HUES64 (cell line): ENCODE measurements around the gene SLC28A1.
A peak's percentile ranks its signal among the peaks of the same experiment; 100 is the strongest.
"Not testable (repeated sequence)": the region's sequence is repeated elsewhere in the genome, so short reads cannot be mapped to it uniquely, and the experiment has no call there.

Experiments used
- H3K27ac ChIP-seq: 2 replicates; pipeline ENCODE4 v1.7.0; 2013; ENCODE audit warnings: low read depth, low read length, inconsistent platforms
- H3K27me3 ChIP-seq: 2 replicates; pipeline ENCODE4 v1.6.1; 2013; ENCODE audit warnings: mild to moderate bottlenecking, low read length; ENCODE audit not compliant: insufficient read depth
- H3K36me3 ChIP-seq: 2 replicates; pipeline ENCODE4 v1.6.1; 2013; ENCODE audit warnings: mild to moderate bottlenecking, low read length; ENCODE audit not compliant: insufficient read depth
- H3K4me1 ChIP-seq: 2 replicates; pipeline ENCODE4 v1.6.1; 2013; ENCODE audit warnings: mild to moderate bottlenecking, low read length, moderate library complexity; ENCODE audit not compliant: insufficient read depth
- H3K4me3 ChIP-seq: 2 replicates; pipeline ENCODE4 v1.5.1; 2013; ENCODE audit warnings: mild to moderate bottlenecking, low read length, moderate library complexity
- H3K9ac ChIP-seq: 2 replicates; pipeline ENCODE4 v1.6.1; 2013; ENCODE audit warnings: mild to moderate bottlenecking, low read depth, low read length
- H3K9me3 ChIP-seq: 2 replicates; pipeline ENCODE4 v1.6.1; 2013; ENCODE audit warnings: low read depth, low read length; ENCODE audit not compliant: insufficient read depth
- WGBS: fragments of 150-250, 120-280 bp; methylation state at CpG from one replicate; pipeline ENCODE4 v1.1.7; 2013; ENCODE audit warnings: missing lambda C conversion rate; 5-methylcytosine and 5-hydroxymethylcytosine counted together

The SLC28A1 gene

GRCh38 chr15:84976746-84977345, 92.4 kb downstream of the SLC28A1 start:
- Histone ChIP-seq H3K36me3 (no peaks in the 10 kb centered on the region), H3K4me1 (0 out of 2 replicates have a peak, but pooled peaks cover 3% of the 10 kb centered on the region), H3K9me3 (no peaks in the 10 kb centered on the region), H3K9ac (no peak overlapping the region), H3K27ac (no peak overlapping the region), H3K27me3 (peaks cover 40% of the 10 kb centered on the region), H3K4me3 (no peak overlapping the region)
- WGBS, result 94% methylated on average over 10 of the region's 10 CpGs

- Histone ChIP-seq H3K4me3 (peak overlapping the region; percentile 84), H3K9ac (no peak overlapping the region), H3K9me3 (no peaks in the 10 kb centered on the region), H3K36me3 (no peaks in the 10 kb centered on the region), H3K4me1 (peaks cover 11% of the 10 kb centered on the region), H3K27me3 (peaks cover 68% of the 10 kb centered on the region), H3K27ac (no peak overlapping the region)
- 9% methylated on average over 16 of the region's 16 CpGs for WGBS
Observed at GRCh38 chr15:84979651-84980050, 95.2 kb downstream of the SLC28A1 start.

- under 1% methylated on average over 66 of the region's 66 CpGs for WGBS
- Histone ChIP-seq H3K27ac (peak overlapping the region; percentile 76; the same call in 1 of the 2 replicates), H3K27me3 (peaks cover 74% of the 10 kb centered on the region), H3K4me1 (peaks cover 11% of the 10 kb centered on the region), H3K36me3 (no peaks in the 10 kb centered on the region), H3K9ac (peak overlapping the region; percentile 54), H3K9me3 (no peaks in the 10 kb centered on the region), H3K4me3 (peak overlapping the region; percentile 84)
Observed at GRCh38 chr15:84980196-84981053, 96.0 kb downstream of the SLC28A1 start.

GRCh38 chr15:84981054-84981710, 96.7 kb downstream of the SLC28A1 start:
- WGBS, result under 1% methylated on average over 75 of the region's 75 CpGs
- H3K4me3 ChIP-seq, result peak overlapping the region; percentile 84
- no peaks in the 10 kb centered on the region for H3K36me3 ChIP-seq
- no peaks in the 10 kb centered on the region for H3K9me3 ChIP-seq
- peak overlapping the region; percentile 76; the same call in 1 of the 2 replicates for H3K27ac ChIP-seq
- H3K27me3 ChIP-seq, result peaks cover 74% of the 10 kb centered on the region
- H3K4me1 ChIP-seq, result peaks cover 11% of the 10 kb centered on the region
- H3K9ac ChIP-seq, result peak overlapping the region; percentile 59

GRCh38 chr15:84981711-84982300, 97.3 kb downstream of the SLC28A1 start, which contains the start of gene PDE8A:
PDE8A (plus strand) TSS chr15:84981856; CDS start chr15:84982163, 307 bp downstream.
- H3K4me3 ChIP-seq, result peak within 1 kb of the TSS; percentile 84

GRCh38 chr15:84982301-84982920, 97.9 kb downstream of the SLC28A1 start:
- Histone ChIP-seq H3K4me1 (peaks cover 11% of the 10 kb centered on the region), H3K9me3 (no peaks in the 10 kb centered on the region), H3K27me3 (peaks cover 68% of the 10 kb centered on the region), H3K4me3 (peak overlapping the region; percentile 84), H3K36me3 (no peaks in the 10 kb centered on the region), H3K9ac (0 out of 2 replicates have a peak overlapping the region, but pooled peaks have one; percentile 13), H3K27ac (no peak overlapping the region)
- 2% methylated on average over 45 of the region's 46 CpGs for WGBS

More at GRCh38 chr15:84981711-84982300, 97.3 kb downstream of the SLC28A1 start, which contains the start of gene PDE8A:
- Histone ChIP-seq H3K27me3 (peaks cover 73% of the 10 kb centered on the region), H3K36me3 (no peaks in the 10 kb centered on the region), H3K4me1 (peaks cover 11% of the 10 kb centered on the region), H3K27ac (peak within 1 kb of the TSS; percentile 76; the same call in 1 of the 2 replicates), H3K9ac (peak within 1 kb of the TSS; percentile 59), H3K9me3 (no peaks in the 10 kb centered on the region)
- WGBS, result under 1% methylated on average over 95 of the region's 95 CpGs

- H3K4me3 ChIP-seq, result peak overlapping the region; percentile 84; the same call in 1 of the 2 replicates
- 73% methylated on average over 3 of the region's 4 CpGs for WGBS
Observed at GRCh38 chr15:84983294-84983693, 98.8 kb downstream of the SLC28A1 start.

GRCh38 chr15:84983711-84984110, 99.2 kb downstream of the SLC28A1 start:
- Histone ChIP-seq H3K27me3 (peaks cover 55% of the 10 kb centered on the region), H3K4me1 (peaks cover 11% of the 10 kb centered on the region), H3K36me3 (no peaks in the 10 kb centered on the region), H3K9ac (no peak overlapping the region), H3K9me3 (no peaks in the 10 kb centered on the region), H3K4me3 (no peak overlapping the region), H3K27ac (no peak overlapping the region)
- WGBS, result 68% methylated on average over 2 of the region's 2 CpGs

More at GRCh38 chr15:84983294-84983693, 98.8 kb downstream of the SLC28A1 start:
- no peak overlapping the region for H3K27ac ChIP-seq
- H3K27me3 ChIP-seq, result peaks cover 60% of the 10 kb centered on the region
- H3K9ac ChIP-seq, result no peak overlapping the region
- no peaks in the 10 kb centered on the region for H3K36me3 ChIP-seq
- no peaks in the 10 kb centered on the region for H3K9me3 ChIP-seq
- H3K4me1 ChIP-seq, result peaks cover 11% of the 10 kb centered on the region

GRCh38 chr15:84985158-84985557, 100.7 kb downstream of the SLC28A1 start:
- WGBS, result 100% methylated on average over 1 of the region's 2 CpGs
- H3K4me1 ChIP-seq, result peaks cover 8% of the 10 kb centered on the region
- no peak overlapping the region for H3K27ac ChIP-seq

GRCh38 chr15:84987351-84987750, 102.9 kb downstream of the SLC28A1 start:
- not testable (repeated sequence) for H3K36me3 ChIP-seq, H3K9ac ChIP-seq, H3K27ac ChIP-seq, H3K4me3 ChIP-seq, H3K9me3 ChIP-seq
- peaks cover 12% of the 10 kb centered on the region for H3K4me1 ChIP-seq
- 95% methylated on average over 9 of the region's 9 CpGs for WGBS
- peaks cover 30% of the 10 kb centered on the region for H3K27me3 ChIP-seq

More at GRCh38 chr15:84985158-84985557, 100.7 kb downstream of the SLC28A1 start:
- Histone ChIP-seq H3K27me3 (peaks cover 41% of the 10 kb centered on the region), H3K4me3 (no peak overlapping the region), H3K36me3 (no peaks in the 10 kb centered on the region), H3K9ac (no peak overlapping the region), H3K9me3 (no peaks in the 10 kb centered on the region)
